H1 (cell line): ENCODE measurements around the gene ARHGAP26. TPM values are rescaled to one million over a fixed set of nuclear protein-coding genes. Genes with fewer than 3 reads are reported as not detected.

Experiments
- CTCF ChIA-PET: fragments of 300-600 bp; sonication (Branson Sonifier 250); formaldehyde crosslinking; loops from one replicate; lab custom pipeline; 2021; ENCODE audit not compliant: partially characterized antibody; lab: Charles Lee
- POLR2A ChIA-PET: fragments of 300-600 bp; sonication (Branson Sonifier 250); formaldehyde crosslinking; loops from one replicate; lab custom pipeline; 2021; ENCODE audit warnings: inconsistent platforms; ENCODE audit not compliant: partially characterized antibody; lab: Charles Lee
- DNase-seq, 2 experiments: peaks; one replicate each; pipeline versions ENCODE4 v3.0.0 to v3.0.0-alpha.2; 2010 to 2022; ENCODE audit warnings: low spot score in 2 of 2, low read depth in 1 of 2, mixed read lengths in 1 of 2
- FAIRE-seq: peaks from 2 replicates; lab custom pipeline; 2011; peaks lifted over from hg19 to GRCh38; lab: Jason Lieb, UNC
- H2AFZ ChIP-seq: 2 replicates; pipeline ENCODE4 v1.8.1; 2012; ENCODE audit warnings: low read length, inconsistent platforms
- H2AK5ac ChIP-seq: 2 replicates; pipeline ENCODE4 v1.6.1; 2013; ENCODE audit warnings: low read depth, low read length
- H2BK120ac ChIP-seq: replicated peaks from 2 replicates; pipeline ENCODE3; 2013; ENCODE audit warnings: low read depth, low read length, inconsistent platforms
- H2BK12ac ChIP-seq: 2 replicates; pipeline ENCODE4 v1.6.1; 2013; ENCODE audit warnings: low read depth, low read length
- H2BK15ac ChIP-seq: 2 replicates; pipeline ENCODE4 v1.6.1; 2013; ENCODE audit warnings: low read length
- H2BK20ac ChIP-seq: 2 replicates; pipeline ENCODE4 v1.6.1; 2013; ENCODE audit warnings: low read length
- H2BK5ac ChIP-seq: 2 replicates; pipeline ENCODE4 v1.6.1; 2013; ENCODE audit warnings: low read depth, low read length
- H3K14ac ChIP-seq: 2 replicates; pipeline ENCODE4 v1.6.1; 2013; ENCODE audit warnings: inconsistent platforms; ENCODE audit not compliant: insufficient read length
- H3K18ac ChIP-seq: 2 replicates; pipeline ENCODE4 v1.6.1; 2013; ENCODE audit warnings: low read length; ENCODE audit errors: extremely low read depth
- H3K23ac ChIP-seq: 2 replicates; pipeline ENCODE4 v1.6.1; 2013; ENCODE audit warnings: inconsistent platforms; ENCODE audit not compliant: insufficient read length
- H3K23me2 ChIP-seq: 2 replicates; pipeline ENCODE4 v1.6.1; 2013; ENCODE audit warnings: low read depth, low read length
- H3K27ac ChIP-seq: 2 replicates; pipeline ENCODE4 v1.6.1; 2011; ENCODE audit warnings: low read depth, low read length, inconsistent platforms
- H3K27me3 ChIP-seq, 4 experiments: replicated peaks in 1 of 4; 1 replicate in 1 of 4; 2 replicates in 3 of 4; pipeline versions ENCODE4 v1.6.1 to v1.8.1; 2011 to 2013; ENCODE audit warnings: low read length in 3 of 4, mild to moderate bottlenecking in 3 of 4, inconsistent platforms in 2 of 4, mixed read lengths in 2 of 4, moderate library complexity in 1 of 4; ENCODE audit not compliant: control insufficient read depth in 3 of 4, insufficient read depth in 3 of 4; ENCODE audit errors: extremely low read depth in 1 of 4
- H3K36me3 ChIP-seq, 4 experiments: 2 replicates each; pipeline versions ENCODE4 v1.6.1 to v1.8.1; 2011 to 2013; ENCODE audit warnings: mild to moderate bottlenecking in 4 of 4, low read length in 3 of 4, moderate library complexity in 2 of 4, control low read depth in 1 of 4, inconsistent platforms in 1 of 4; ENCODE audit not compliant: insufficient read depth in 4 of 4, control insufficient read depth in 2 of 4
- H3K4ac ChIP-seq: replicated peaks from 2 replicates; pipeline ENCODE3; 2013; ENCODE audit warnings: low read length, low read depth, mixed read lengths, inconsistent platforms; ENCODE audit not compliant: insufficient read length
- H3K4me1 ChIP-seq, 4 experiments: replicated peaks in 1 of 4; 1 replicate in 1 of 4; 2 replicates in 3 of 4; pipeline versions ENCODE4 v1.6.1 to v1.8.1; 2011 to 2013; ENCODE audit warnings: low read length in 3 of 4, inconsistent platforms in 2 of 4, mixed read lengths in 1 of 4; ENCODE audit not compliant: insufficient read depth in 4 of 4, control insufficient read depth in 3 of 4
- H3K4me2 ChIP-seq, 2 experiments: 2 replicates each; pipeline versions ENCODE4 v1.6.1 to v1.8.1; 2011 to 2013; ENCODE audit warnings: low read depth in 2 of 2, low read length in 2 of 2, control low read depth in 1 of 2, inconsistent platforms in 1 of 2, mild to moderate bottlenecking in 1 of 2; ENCODE audit not compliant: insufficient read depth in 1 of 2
- H3K4me3 ChIP-seq, 4 experiments: fragments of 200-600, 300-600 bp in 1 of 4; sonication (generic), shearing (Covaris generic), sonication (Bioruptor Twin) in 1 of 4; 2 replicates each; pipeline versions ENCODE4 v1.5.1 to v1.8.1; 2011 to 2016; ENCODE audit warnings: low read length in 4 of 4, low read depth in 3 of 4, control low read depth in 2 of 4, inconsistent platforms in 2 of 4, mild to moderate bottlenecking in 2 of 4, mixed read lengths in 1 of 4, moderate library complexity in 1 of 4; ENCODE audit not compliant: insufficient read depth in 2 of 4; ENCODE audit errors: extremely low read depth in 1 of 4
- H3K56ac ChIP-seq: replicated peaks from 2 replicates; pipeline ENCODE3; 2013; ENCODE audit warnings: low read depth, mild to moderate bottlenecking, mixed read lengths, low read length, inconsistent platforms; ENCODE audit not compliant: insufficient read length
- H3K79me1 ChIP-seq: 2 replicates; pipeline ENCODE4 v1.6.1; 2013; ENCODE audit warnings: low read depth, low read length, control low read depth
- H3K79me2 ChIP-seq, 2 experiments: 2 replicates each; pipeline versions ENCODE4 v1.6.1 to v1.8.1; 2012 to 2013; ENCODE audit warnings: low read length in 2 of 2, mild to moderate bottlenecking in 2 of 2, inconsistent platforms in 1 of 2; ENCODE audit not compliant: insufficient read depth in 2 of 2, control insufficient read depth in 1 of 2
- H3K9ac ChIP-seq, 4 experiments: replicated peaks in 1 of 4; 1 replicate in 1 of 4; 2 replicates in 3 of 4; pipeline versions ENCODE4 v1.6.1 to v1.8.1; 2011 to 2013; ENCODE audit warnings: low read depth in 3 of 4, low read length in 3 of 4, control low read depth in 2 of 4, mild to moderate bottlenecking in 2 of 4, moderate library complexity in 2 of 4, inconsistent platforms in 1 of 4; ENCODE audit errors: extremely low read depth in 1 of 4
- H3K9me3 ChIP-seq, 2 experiments: 2 replicates each; pipeline versions ENCODE4 v1.6.1 to v1.8.1; 2012 to 2013; ENCODE audit warnings: mild to moderate bottlenecking in 2 of 2, moderate library complexity in 2 of 2, control low read depth in 1 of 2, inconsistent platforms in 1 of 2, low read depth in 1 of 2, low read length in 1 of 2, mixed read lengths in 1 of 2; ENCODE audit not compliant: insufficient read depth in 2 of 2
- H4K20me1 ChIP-seq, 2 experiments: replicated peaks in 1 of 2; 2 replicates each; pipeline versions ENCODE3 to v1.8.1; 2011 to 2013; ENCODE audit warnings: inconsistent platforms in 2 of 2, low read length in 2 of 2, mild to moderate bottlenecking in 1 of 2; ENCODE audit not compliant: insufficient read depth in 2 of 2, control insufficient read depth in 1 of 2
- H4K5ac ChIP-seq: 2 replicates; pipeline ENCODE4 v1.6.1; 2013; ENCODE audit warnings: low read length, low read depth, mixed read lengths, inconsistent platforms; ENCODE audit not compliant: insufficient read length
- H4K8ac ChIP-seq: 2 replicates; pipeline ENCODE4 v1.8.0; 2013; ENCODE audit warnings: mild to moderate bottlenecking, moderate library complexity, low read length, inconsistent platforms; ENCODE audit not compliant: insufficient read depth; ENCODE audit errors: extremely low read depth
- H4K91ac ChIP-seq: replicated peaks from 2 replicates; pipeline ENCODE3; 2013; ENCODE audit warnings: low read length, mixed read lengths, inconsistent platforms; ENCODE audit not compliant: insufficient read length
- PHF8 ChIP-seq: fragments of 200-600 bp; sonication (generic); conservative IDR thresholded peaks from 2 replicates; pipeline ENCODE4 v1.7.1; 2012; ENCODE audit warnings: low read depth, mild to moderate bottlenecking, inconsistent platforms, low read length, moderate library complexity
- POU5F1 ChIP-seq: IDR thresholded peaks from 2 replicates; pipeline ENCODE4 v1.6.1; 2011; ENCODE audit warnings: low read depth, mild to moderate bottlenecking, low read length, moderate library complexity
- SRF ChIP-seq: IDR thresholded peaks from 2 replicates; pipeline ENCODE4 v1.6.1; 2011; ENCODE audit warnings: mild to moderate bottlenecking, low read depth, low read length, moderate library complexity
- WGBS, 2 experiments: shearing (Covaris generic) in 1 of 2; methylation state at CpG; one replicate each; pipeline versions ENCODE4 v1.1.6 to v1.1.7; 2013 to 2015; ENCODE audit warnings: low lambda C conversion rate in 2 of 2, mixed read lengths in 2 of 2, inconsistent platforms in 1 of 2, low coverage in 1 of 2, missing lambda C conversion rate in 1 of 2; ENCODE audit not compliant: insufficient replicate concordance in 2 of 2, insufficient coverage in 1 of 2, insufficient read length in 1 of 2; ENCODE audit errors: extremely low coverage in 1 of 2, missing lambda C conversion rate in 1 of 2; 5-methylcytosine and 5-hydroxymethylcytosine counted together
- polyA plus RNA-seq, 7 experiments: library from polyadenylated mRNA; depleted of rRNA in 3 of 7; stranded (reverse) in 5 of 7; unstranded in 2 of 7; fragments of >200 nt in 5 of 7; fragments of 200-250 nt in 2 of 7; gene quantifications; 1 replicate in 5 of 7; 2 replicates in 1 of 7; 4 replicates in 1 of 7; pipeline versions ENCODE4 v1.2.1 to v1.2.3, GENCODE V29; 2011 to 2013; ENCODE audit warnings: missing spikeins in 2 of 7, mixed read lengths in 2 of 7
- total RNA-seq: library from RNA; stranded (reverse); fragmentation: NEBNext Ultra II Directional; extraction: Animal tissue kit (Norgen Biotek cat#: 25700); gene quantifications from 2 replicates; pipeline ENCODE4 v1.2.1, GENCODE V29; 2021

The ARHGAP26 gene
- total and polyA plus RNA-seq, 2 of the 8 experiments (the other 6 are each of a cell fraction or from before 2014, with no cell fraction given) = 7.1 to 24.8 TPM

- no peak overlapping the region for H4K91ac ChIP-seq
- H3K36me3 ChIP-seq = no peaks in the 10 kb centered on the region
- no peak overlapping the region for H4K5ac ChIP-seq
- H3K18ac ChIP-seq = no peak overlapping the region
- no peak overlapping the region for H2AK5ac ChIP-seq
- peaks cover 5% of the 10 kb centered on the region in 2 experiments; a peak in 2 of 4 replicates for H3K9me3 ChIP-seq
- H2AFZ ChIP-seq = no peak overlapping the region
- no peak for FAIRE-seq
- H2BK120ac ChIP-seq = no peak overlapping the region
- POLR2A ChIA-PET = interaction anchor here (0.6 kb wide), 1 partner anchor 977 kb away, joined by 3 read pairs; no protein-coding TSS in a partner anchor
- no peaks in the 10 kb centered on the region for H3K4me1 ChIP-seq
- no peak overlapping the region for H3K56ac ChIP-seq
- no peak overlapping the region for H2BK5ac ChIP-seq
- no peak overlapping the region for H4K8ac ChIP-seq
- H3K79me1 ChIP-seq = no peaks in the 10 kb centered on the region
- no peaks in the 10 kb centered on the region for H4K20me1 ChIP-seq
- H3K9ac ChIP-seq = no peak overlapping the region
- no peak overlapping the region for H3K4me2 ChIP-seq
- no peaks in the 10 kb centered on the region for H3K23me2 ChIP-seq
- no peaks in the 10 kb centered on the region for H3K27me3 ChIP-seq
- no peak overlapping the region for H2BK12ac ChIP-seq
- no peak overlapping the region for H3K27ac ChIP-seq
- no peak for DNase-seq
- TF ChIP-seq POU5F1 (no peak), PHF8 (no peak), SRF (no peak)
- no peak overlapping the region for H3K23ac ChIP-seq
- CTCF ChIA-PET = interaction anchor here (0.6 to 1.9 kb wide), 2 partner anchors 8 to 158 kb away, joined by 3 to 7 read pairs; no protein-coding TSS in a partner anchor
- H3K79me2 ChIP-seq = no peaks in the 10 kb centered on the region
- no peak overlapping the region for H3K14ac ChIP-seq
- H2BK20ac ChIP-seq = no peak overlapping the region
- H3K4me3 ChIP-seq = no peak overlapping the region
- no peak overlapping the region for H2BK15ac ChIP-seq
- H3K4ac ChIP-seq = no peak overlapping the region
- WGBS, 2 experiments = 87% methylated on average over 3 of the region's 3 CpGs; no CpG with 5 or more reads in 1 of the 2 experiments
Observed at GRCh38 chr5:143201589-143201988, 431.4 kb downstream of the ARHGAP26 start.
